GM23248 (cell line): ENCODE measurements around the gene RBP3. TPM values are rescaled to one million over a fixed set of nuclear protein-coding genes. Genes with fewer than 3 reads are reported as not detected.

Experiments used
- DNase-seq: peaks from one replicate; pipeline ENCODE4 v3.0.0-alpha.2; 2015
- H2AFZ ChIP-seq: fragments of 200-600 bp; sonication (generic); 2 replicates; pipeline ENCODE4 v1.6.1; 2016; ENCODE audit warnings: antibody characterized with exemption
- H3F3A ChIP-seq: fragments of 200-600 bp; sonication (generic); 2 replicates; pipeline ENCODE4 v1.6.1; 2016; ENCODE audit warnings: mild to moderate bottlenecking, antibody characterized with exemption, mixed run types; ENCODE audit not compliant: insufficient read depth
- H3K27ac ChIP-seq: fragments of 200-600 bp; sonication (generic); 2 replicates; pipeline ENCODE4 v1.5.1; 2016; ENCODE audit warnings: mild to moderate bottlenecking
- H3K27me3 ChIP-seq: fragments of 200-600 bp; sonication (generic); replicated peaks from 2 replicates; pipeline ENCODE4 v1.6.1; 2016; ENCODE audit warnings: mild to moderate bottlenecking; ENCODE audit not compliant: insufficient read depth
- H3K36me3 ChIP-seq: fragments of 200-600 bp; sonication (generic); 2 replicates; pipeline ENCODE4 v1.6.1; 2016; ENCODE audit warnings: low read depth, mild to moderate bottlenecking
- H3K4me1 ChIP-seq: fragments of 200-600 bp; sonication (generic); 2 replicates; pipeline ENCODE4 v1.6.1; 2016; ENCODE audit warnings: mild to moderate bottlenecking; ENCODE audit not compliant: insufficient read depth
- H3K4me2 ChIP-seq: fragments of 200-600 bp; sonication (generic); one replicate; pipeline ENCODE4 v1.6.1; 2016; ENCODE audit warnings: mild to moderate bottlenecking; ENCODE audit not compliant: unreplicated experiment
- H3K4me3 ChIP-seq: fragments of 200-600 bp; sonication (generic); 2 replicates; pipeline ENCODE4 v1.5.1; 2016; ENCODE audit warnings: mild to moderate bottlenecking
- H3K79me2 ChIP-seq: fragments of 200-600 bp; sonication (generic); 2 replicates; pipeline ENCODE4 v1.6.1; 2016; ENCODE audit warnings: mild to moderate bottlenecking; ENCODE audit not compliant: insufficient read depth
- H3K9ac ChIP-seq: fragments of 200-600 bp; sonication (generic); 2 replicates; pipeline ENCODE4 v1.6.1; 2016; ENCODE audit warnings: mild to moderate bottlenecking
- H3K9me2 ChIP-seq: fragments of 200-600 bp; sonication (generic); 2 replicates; pipeline ENCODE4 v1.6.1; 2016; ENCODE audit warnings: mixed run types, mild to moderate bottlenecking, moderate library complexity; ENCODE audit not compliant: insufficient read depth
- H3K9me3 ChIP-seq: fragments of 200-600 bp; sonication (generic); one replicate; pipeline ENCODE4 v1.6.1; 2017; ENCODE audit warnings: low read depth
- H4K20me1 ChIP-seq: fragments of 200-600 bp; sonication (generic); 2 replicates; pipeline ENCODE4 v1.6.0; 2016; ENCODE audit not compliant: insufficient read depth
- EZH2 ChIP-seq: fragments of 200-600 bp; sonication (generic); IDR thresholded peaks from 2 replicates; pipeline ENCODE4 v1.6.1; 2018; ENCODE audit warnings: antibody characterized with exemption, mild to moderate bottlenecking; ENCODE audit not compliant: insufficient read depth, poor library complexity, severe bottlenecking
- EZH2phosphoT487 ChIP-seq: fragments of 200-600 bp; sonication (generic); IDR thresholded peaks from 2 replicates; pipeline ENCODE4 v1.6.1; 2018; ENCODE audit warnings: antibody characterized with exemption, moderate library complexity, mild to moderate bottlenecking, low read depth; ENCODE audit not compliant: insufficient read depth
- WGBS, 2 experiments: methylation state at CpG; one replicate each; pipeline ENCODE4 v1.1.6; 2015 to 2017; ENCODE audit warnings: low lambda C conversion rate in 2 of 2, low coverage in 1 of 2; ENCODE audit errors: missing lambda C conversion rate in 2 of 2; 5-methylcytosine and 5-hydroxymethylcytosine counted together
- in situ Hi-C: fragments of 300-500 bp; cut with MboI; formaldehyde crosslinking; loops from 2 replicates; pipeline ENCODE4 v1.15.0; 2020
- polyA plus RNA-seq: library from polyadenylated mRNA; unstranded; fragments of >200 nt; fragmentation: Nextera tagmentation; extraction: Ambion mirVana; gene quantifications from 2 replicates; pipeline ENCODE4 v1.2.1, GENCODE V29; 2016
- total RNA-seq: library from RNA; depleted of rRNA; stranded (reverse); fragments of >200 nt; shearing (Covaris generic); gene quantifications from 2 replicates; pipeline ENCODE4 v1.2.3, GENCODE V29; 2014

RBP3 gene
- total and polyA plus RNA-seq, 2 experiments from 2014 or later: not detected

DNA sequence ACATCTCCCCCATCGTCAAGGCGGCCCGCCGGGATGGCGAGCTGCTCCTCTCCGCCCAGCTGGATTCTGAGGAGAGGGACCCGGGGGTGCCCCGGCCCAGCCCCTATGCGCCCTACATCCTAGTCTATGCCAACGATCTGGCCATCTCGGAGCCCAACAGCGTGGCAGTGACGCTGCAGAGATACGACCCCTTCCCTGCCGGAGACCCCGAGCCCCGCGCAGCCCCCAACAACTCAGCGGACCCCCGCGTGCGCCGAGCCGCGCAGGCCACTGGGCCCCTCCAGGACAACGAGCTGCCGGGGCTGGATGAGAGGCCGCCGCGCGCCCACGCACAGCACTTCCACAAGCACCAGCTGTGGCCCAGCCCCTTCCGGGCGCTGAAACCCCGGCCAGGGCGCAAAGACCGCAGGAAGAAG lies 38.1 kb upstream of the RBP3 start:
- no peak overlapping the region for H2AFZ ChIP-seq
- H3K9me2 ChIP-seq: no peaks in the 10 kb centered on the region
- H4K20me1 ChIP-seq: no peaks in the 10 kb centered on the region
- peaks cover 15% of the 10 kb centered on the region for H3K27me3 ChIP-seq
- H3K9me3 ChIP-seq: no peaks in the 10 kb centered on the region
- H3K4me3 ChIP-seq: no peak overlapping the region
- 84 to 88% methylated on average over 29 to 31 of the region's 37 CpGs for WGBS, 2 experiments
- no peak for DNase-seq
- no peaks in the 10 kb centered on the region for H3K4me1 ChIP-seq
- no peak overlapping the region for H3K4me2 ChIP-seq
- no peak overlapping the region for H3K27ac ChIP-seq
- no peak overlapping the region for H3K9ac ChIP-seq
- H3F3A ChIP-seq: no peaks in the 10 kb centered on the region
- H3K79me2 ChIP-seq: no peaks in the 10 kb centered on the region
- in situ Hi-C loops: no loop called here
- TF ChIP-seq EZH2phosphoT487 (no peak), EZH2 (no peak)
- no peaks in the 10 kb centered on the region for H3K36me3 ChIP-seq

- no peaks in the 10 kb centered on the region for H3K9me2 ChIP-seq
- no peak overlapping the region for H3K9ac ChIP-seq
- H3F3A ChIP-seq: no peaks in the 10 kb centered on the region
- peaks cover 15% of the 10 kb centered on the region; the same call in 1 of the 2 replicates for H3K27me3 ChIP-seq
- TF ChIP-seq EZH2phosphoT487: no peak
- no peak for TF ChIP-seq EZH2
- H2AFZ ChIP-seq: no peak overlapping the region
- no peaks in the 10 kb centered on the region for H3K4me1 ChIP-seq
- no peaks in the 10 kb centered on the region for H3K36me3 ChIP-seq
- H3K4me2 ChIP-seq: no peak overlapping the region
- WGBS, 2 experiments: 48 to 50% methylated on average over 10 of the region's 10 CpGs
- H3K9me3 ChIP-seq: no peaks in the 10 kb centered on the region
- no peak overlapping the region for H3K4me3 ChIP-seq
- H3K27ac ChIP-seq: no peak overlapping the region
- no peaks in the 10 kb centered on the region for H4K20me1 ChIP-seq
- no peaks in the 10 kb centered on the region for H3K79me2 ChIP-seq
- in situ Hi-C loops: no loop called here
- DNase-seq: no peak
Measured at GRCh38 chr10:47311193-47311931, 36.8 kb upstream of the RBP3 start.

DNA sequence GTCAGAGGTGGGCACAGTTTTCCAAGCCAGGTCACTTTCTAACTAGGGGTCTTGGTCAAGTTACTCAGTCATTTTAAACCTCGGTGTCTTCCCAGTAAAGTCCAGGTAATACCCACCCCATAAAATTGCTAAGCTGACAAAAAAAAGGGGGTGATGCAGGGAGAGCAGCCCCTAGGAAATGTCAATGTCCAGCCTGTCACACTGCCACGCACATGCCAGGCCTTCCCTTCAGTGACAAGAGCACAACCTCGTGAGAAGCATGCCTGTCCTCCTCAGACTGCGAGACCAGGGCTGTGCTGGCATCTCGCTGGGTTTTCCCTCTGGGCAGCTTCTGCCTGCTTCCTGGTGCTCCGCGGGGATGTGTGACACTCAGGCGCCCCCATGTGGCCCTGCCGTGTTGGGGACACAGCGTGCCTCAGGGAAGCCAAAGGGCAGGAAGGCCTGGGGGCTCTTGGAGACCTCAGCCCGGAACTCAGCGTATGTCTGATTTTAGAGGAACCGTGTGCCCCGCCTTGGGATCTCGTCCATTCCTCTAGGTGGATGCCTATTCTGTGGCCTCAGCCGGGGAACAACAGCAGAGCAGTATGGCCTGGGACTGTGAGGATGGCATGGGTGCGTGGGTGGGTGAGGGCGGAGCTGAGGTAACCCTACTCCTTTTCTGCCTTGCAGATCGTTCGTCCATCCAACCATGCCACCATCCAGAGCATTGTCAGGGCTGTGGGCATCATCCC lies 36.1 kb upstream of the RBP3 start:
- Histone ChIP-seq H3K4me3 (no peak overlapping the region), H3K9ac (no peak overlapping the region), H3K27me3 (peaks cover 13% of the 10 kb centered on the region; the same call in 1 of the 2 replicates), H3K9me3 (no peaks in the 10 kb centered on the region), H3K9me2 (no peaks in the 10 kb centered on the region), H3K27ac (no peak overlapping the region), H4K20me1 (no peaks in the 10 kb centered on the region), H2AFZ (no peak overlapping the region), H3K4me2 (no peak overlapping the region), H3K36me3 (no peaks in the 10 kb centered on the region), H3F3A (no peaks in the 10 kb centered on the region), H3K4me1 (no peaks in the 10 kb centered on the region), H3K79me2 (no peaks in the 10 kb centered on the region)
- TF ChIP-seq EZH2 (no peak), EZH2phosphoT487 (no peak)
- in situ Hi-C loops: no loop called here
- 6 to 14% methylated on average over 19 to 20 of the region's 20 CpGs for WGBS, 2 experiments
- peak; percentile 89 for DNase-seq

DNA sequence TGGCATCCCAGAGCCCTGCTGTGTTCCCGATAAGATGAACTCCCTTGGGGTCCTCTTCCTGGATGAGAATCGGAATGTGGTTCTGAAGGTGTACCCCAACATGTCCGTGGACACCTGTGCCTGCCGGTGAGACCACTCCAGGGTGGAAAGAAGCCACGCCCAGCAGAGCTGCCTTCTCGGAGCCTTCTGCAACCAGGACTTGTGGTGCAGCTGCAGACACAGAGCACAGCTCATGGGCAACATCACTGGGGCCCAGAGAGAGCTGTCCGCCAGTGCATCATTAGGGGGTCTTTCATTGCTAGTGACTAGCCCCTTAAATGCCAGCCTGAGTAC lies 35.5 kb upstream of the RBP3 start:
- H3K36me3 ChIP-seq: no peaks in the 10 kb centered on the region
- H4K20me1 ChIP-seq: no peaks in the 10 kb centered on the region
- H3K27me3 ChIP-seq: peaks cover 10% of the 10 kb centered on the region; the same call in 1 of the 2 replicates
- no peak overlapping the region for H3K9ac ChIP-seq
- H3K9me3 ChIP-seq: no peaks in the 10 kb centered on the region
- no peak for TF ChIP-seq EZH2
- TF ChIP-seq EZH2phosphoT487: no peak
- no peak overlapping the region for H2AFZ ChIP-seq
- H3F3A ChIP-seq: no peaks in the 10 kb centered on the region
- H3K4me2 ChIP-seq: no peak overlapping the region
- no peaks in the 10 kb centered on the region for H3K4me1 ChIP-seq
- H3K9me2 ChIP-seq: no peaks in the 10 kb centered on the region
- H3K79me2 ChIP-seq: no peaks in the 10 kb centered on the region
- no peak for DNase-seq
- H3K27ac ChIP-seq: no peak overlapping the region
- in situ Hi-C loops: no loop called here
- no peak overlapping the region for H3K4me3 ChIP-seq
- 36 to 51% methylated on average over 7 of the region's 7 CpGs for WGBS, 2 experiments
